ENCODE results near the gene SFXN5.

Gene SFXN5

GRCh38 chr2:72980535-72981217 lies 90.8 kb downstream of the SFXN5 start:
- DNase-seq (ENCODE audit: low read depth, low spot score) = no peak

GRCh38 chr2:72979896-72980295 lies 91.6 kb downstream of the SFXN5 start:
- DNase-seq (ENCODE audit: low read depth, low spot score) = no peak

- no peak for DNase-seq (ENCODE audit: low read depth, low spot score)
Measured at GRCh38 chr2:72975017-72975416, 96.5 kb downstream of the SFXN5 start.

GRCh38 chr2:72974436-72974754 lies 97.1 kb downstream of the SFXN5 start:
- no peak for DNase-seq (ENCODE audit: low read depth, low spot score)

- no peak for DNase-seq (ENCODE audit: low read depth, low spot score)
Measured at GRCh38 chr2:72973566-72974435, 97.7 kb downstream of the SFXN5 start.

- DNase-seq (ENCODE audit: low read depth, low spot score) = no peak
Measured at GRCh38 chr2:72973137-72973535, 98.4 kb downstream of the SFXN5 start.

GRCh38 chr2:72972352-72973136 lies 99.0 kb downstream of the SFXN5 start:
- DNase-seq (ENCODE audit: low read depth, low spot score) = no peak

- no peak for DNase-seq (ENCODE audit: low read depth, low spot score)
Measured at GRCh38 chr2:72971036-72971435, 100.5 kb downstream of the SFXN5 start.

- no peak for DNase-seq (ENCODE audit: low read depth, low spot score)
Measured at GRCh38 chr2:72969706-72970105, 101.8 kb downstream of the SFXN5 start.

GRCh38 chr2:72968286-72968685 lies 103.2 kb downstream of the SFXN5 start:
- DNase-seq (ENCODE audit: low read depth, low spot score) = no peak

- no peak for DNase-seq (ENCODE audit: low read depth, low spot score)
Measured at GRCh38 chr2:72965770-72966450, 105.6 kb downstream of the SFXN5 start.

- no peak for DNase-seq (ENCODE audit: low read depth, low spot score)
Measured at GRCh38 chr2:72965016-72965415, 106.5 kb downstream of the SFXN5 start.

- DNase-seq (ENCODE audit: low read depth, low spot score) = no peak
Measured at GRCh38 chr2:72964146-72964525, 107.4 kb downstream of the SFXN5 start.

- DNase-seq (ENCODE audit: low read depth, low spot score) = peak; percentile 89
Measured at GRCh38 chr2:72963423-72964145, 107.9 kb downstream of the SFXN5 start.

- no peak for DNase-seq (ENCODE audit: low read depth, low spot score)
Measured at GRCh38 chr2:72962911-72963310, 108.6 kb downstream of the SFXN5 start.

- no peak for DNase-seq (ENCODE audit: low read depth, low spot score)
Measured at GRCh38 chr2:72961853-72962468, 109.6 kb downstream of the SFXN5 start.

GRCh38 chr2:72961036-72961720 lies 110.3 kb downstream of the SFXN5 start:
- no peak for DNase-seq (ENCODE audit: low read depth, low spot score)

- no peak for DNase-seq (ENCODE audit: low read depth, low spot score)
Measured at GRCh38 chr2:72959995-72960981, 111.2 kb downstream of the SFXN5 start.

GRCh38 chr2:72959554-72959953 lies 112.0 kb downstream of the SFXN5 start:
- DNase-seq (ENCODE audit: low read depth, low spot score) = no peak
